NCI-H2196 treated with DMSO at 0.1 percent for 48 hours (cell line): Measurements from ENCODE around the gene MARK3.

ENCODE experiments used
- DNase-seq: peaks from one replicate; lab custom pipeline; 2025; ENCODE audit not compliant: unreplicated experiment; lab: John Stamatoyannopoulos, UW

The MARK3 gene

GRCh38 chr14:103366741-103367140, 18.5 kb upstream of the MARK3 start:
- no peak for DNase-seq

DNA sequence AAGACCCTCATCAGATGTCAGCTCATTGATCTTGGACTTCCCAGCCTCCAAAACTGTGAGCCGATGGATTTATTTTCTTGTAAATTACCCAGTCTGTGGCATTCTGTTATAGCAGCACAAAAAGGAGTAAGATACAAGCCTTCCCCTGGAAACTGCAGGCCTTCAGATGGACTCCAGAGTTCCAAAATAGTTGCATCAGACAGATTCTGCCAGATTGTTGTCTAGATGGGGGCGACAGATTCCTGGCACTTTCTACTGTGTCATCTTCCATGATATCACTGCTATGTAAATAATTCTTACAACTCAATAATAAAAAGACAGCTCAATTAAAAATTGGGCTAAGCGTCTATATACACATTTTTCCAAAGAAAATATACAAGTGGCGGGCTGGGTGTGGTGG, 17.2 kb upstream of the MARK3 start:
- DNase-seq: no peak

GRCh38 chr14:103370087-103370486, 15.1 kb upstream of the MARK3 start:
- no peak for DNase-seq

DNA sequence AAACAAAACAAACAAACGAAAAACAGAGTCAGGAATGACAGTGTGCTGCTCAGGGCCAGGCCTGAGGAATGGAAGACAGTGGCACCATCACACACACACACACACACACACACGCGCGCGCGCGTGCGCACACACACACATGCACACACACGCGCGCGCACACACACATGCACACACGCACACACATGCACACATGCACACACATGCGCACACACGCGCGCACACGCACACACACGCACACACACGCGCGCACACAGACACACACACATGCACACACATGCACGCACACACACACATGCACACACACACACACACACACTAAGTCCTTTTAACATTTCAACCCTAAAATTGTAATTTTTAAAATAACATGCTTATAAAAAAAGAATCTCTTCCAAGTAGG, 13.2 kb upstream of the MARK3 start:
- no peak for DNase-seq

GRCh38 chr14:103372552-103373304, 12.5 kb upstream of the MARK3 start:
- no peak for DNase-seq

DNA sequence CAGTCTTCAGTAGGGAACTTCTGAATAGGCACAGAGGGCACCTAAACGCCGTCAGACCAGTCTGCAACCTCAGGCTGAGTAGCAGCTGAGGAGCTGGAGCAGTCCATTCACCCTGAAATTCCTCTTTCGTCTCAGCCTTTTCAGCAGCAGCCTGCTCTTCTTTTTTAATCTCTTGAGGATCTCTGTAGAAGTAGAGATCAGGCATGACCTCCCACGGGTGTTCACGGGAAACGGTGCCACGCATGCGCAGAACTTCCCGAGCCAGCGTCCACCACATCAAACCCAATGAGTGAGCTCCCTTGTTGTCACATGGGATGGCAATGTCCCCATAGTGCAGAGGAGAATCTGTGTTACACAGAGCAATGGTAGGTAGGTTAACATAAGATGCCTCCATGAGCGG, 11.1 kb upstream of the MARK3 start:
- no peak for DNase-seq

GRCh38 chr14:103377522-103378037, 7.6 kb upstream of the MARK3 start:
- no peak for DNase-seq

DNA sequence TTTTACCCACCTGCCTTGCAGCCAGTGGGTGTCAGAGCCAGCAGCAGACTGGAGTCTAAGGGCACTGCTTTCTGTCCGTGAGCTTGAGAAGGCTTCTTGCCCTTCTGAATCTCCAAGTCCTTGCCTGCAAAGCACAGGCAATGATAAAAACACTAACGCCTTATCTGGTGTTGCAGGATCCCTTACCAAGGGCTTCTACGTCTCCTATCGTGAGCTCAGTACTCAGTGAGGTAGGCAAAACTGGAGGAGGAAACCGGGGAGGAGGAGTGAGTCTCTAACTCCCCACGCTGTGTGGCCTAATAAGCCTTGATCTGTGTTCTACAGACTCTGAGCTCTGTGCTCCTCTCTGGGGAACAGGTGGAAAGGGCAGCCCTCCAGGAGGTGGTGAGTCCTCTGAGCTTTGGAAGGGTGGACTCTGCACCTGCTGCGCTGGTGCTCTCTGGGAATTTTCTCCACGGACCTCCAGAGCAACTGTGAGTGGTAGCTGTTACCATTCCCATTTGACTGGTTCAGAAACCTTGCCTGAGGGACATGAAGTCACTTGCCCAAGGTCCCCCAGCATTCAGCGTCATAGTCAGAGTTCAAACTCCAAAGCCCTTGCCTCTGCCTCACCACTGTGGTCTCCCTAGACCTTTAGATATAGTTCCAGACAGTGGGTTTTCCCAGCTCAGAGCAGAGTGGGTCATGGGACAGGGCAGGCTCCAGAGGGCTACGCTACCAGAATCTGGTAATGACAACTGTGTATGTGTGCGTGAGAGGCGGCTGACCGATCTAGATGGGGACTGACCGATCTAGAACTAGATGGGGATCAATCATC, 7.0 kb upstream of the MARK3 start:
- no peak for DNase-seq

GRCh38 chr14:103380719-103381377, 4.4 kb upstream of the MARK3 start:
- DNase-seq: no peak

- no peak for DNase-seq
Measured at GRCh38 chr14:103382376-103382775, 2.8 kb upstream of the MARK3 start.

DNA sequence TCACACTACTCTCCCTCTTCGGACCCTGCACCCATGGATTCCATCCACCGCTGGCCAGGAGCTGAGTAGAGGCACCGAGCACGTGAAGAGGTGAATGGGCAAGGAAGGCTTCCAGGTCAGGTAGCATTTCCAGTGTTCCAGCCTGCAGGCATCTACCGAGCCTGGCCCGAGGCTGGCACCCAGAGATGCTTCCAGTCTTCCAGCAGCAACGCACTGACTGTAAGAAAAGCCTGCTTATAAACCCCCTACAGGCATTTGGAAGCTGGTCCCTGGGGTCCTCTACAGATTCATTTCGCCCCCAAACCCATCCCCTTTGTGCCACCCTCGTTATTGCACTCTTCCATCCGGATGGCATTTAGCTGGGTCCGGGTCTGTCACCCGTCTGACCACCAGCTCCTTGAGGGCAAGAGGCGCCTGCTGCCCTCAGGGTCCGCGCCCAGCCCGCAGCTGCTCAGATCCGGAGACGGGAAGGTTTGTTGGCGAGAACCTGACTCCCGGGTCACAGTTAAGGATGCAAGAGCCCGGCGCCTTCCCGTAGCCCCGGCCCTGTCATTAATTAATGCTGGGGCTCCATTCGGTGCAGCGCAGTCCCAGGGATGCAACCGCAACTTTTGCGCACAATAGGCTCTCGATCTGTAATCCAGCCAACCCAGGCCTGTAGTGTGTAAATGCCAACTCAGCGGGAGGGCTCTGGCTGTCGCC, 614 bp upstream of the MARK3 start:
- DNase-seq: no peak

DNA sequence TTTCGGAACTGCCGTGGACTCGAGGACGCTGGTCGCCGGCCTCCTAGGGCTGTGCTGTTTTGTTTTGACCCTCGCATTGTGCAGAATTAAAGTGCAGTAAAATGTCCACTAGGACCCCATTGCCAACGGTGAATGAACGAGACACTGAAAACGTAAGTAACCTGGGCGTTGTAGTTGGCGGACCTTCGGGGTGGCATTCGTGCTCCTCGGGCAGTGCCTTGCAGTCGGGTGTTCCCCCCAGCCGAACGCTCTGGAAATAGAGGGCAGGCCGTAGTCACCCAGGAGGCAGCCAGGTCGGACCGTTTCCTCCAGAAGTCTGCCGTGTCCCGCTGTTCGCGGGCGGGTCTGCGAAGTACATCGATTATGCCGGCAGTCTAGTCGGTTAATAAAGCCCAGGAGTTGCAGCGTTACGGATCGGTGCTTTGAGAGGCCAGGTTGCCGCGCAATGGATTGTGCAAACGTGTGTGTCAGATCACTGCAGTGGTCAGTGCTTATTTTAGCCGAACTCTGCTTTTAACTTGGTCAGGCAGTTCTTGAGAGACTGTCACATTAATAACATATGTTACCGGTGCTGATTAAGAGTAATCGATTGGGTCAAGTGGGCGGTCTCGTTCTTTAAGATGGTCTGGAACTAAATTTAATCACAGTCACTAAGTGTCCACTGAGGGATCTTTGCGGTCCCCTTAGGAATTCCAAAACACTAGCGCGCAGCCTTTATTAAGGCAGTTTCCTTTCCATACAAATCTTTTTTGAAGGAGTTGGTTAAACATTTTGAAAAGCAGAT, 906 bp downstream of the MARK3 start:
- DNase-seq: no peak

DNA sequence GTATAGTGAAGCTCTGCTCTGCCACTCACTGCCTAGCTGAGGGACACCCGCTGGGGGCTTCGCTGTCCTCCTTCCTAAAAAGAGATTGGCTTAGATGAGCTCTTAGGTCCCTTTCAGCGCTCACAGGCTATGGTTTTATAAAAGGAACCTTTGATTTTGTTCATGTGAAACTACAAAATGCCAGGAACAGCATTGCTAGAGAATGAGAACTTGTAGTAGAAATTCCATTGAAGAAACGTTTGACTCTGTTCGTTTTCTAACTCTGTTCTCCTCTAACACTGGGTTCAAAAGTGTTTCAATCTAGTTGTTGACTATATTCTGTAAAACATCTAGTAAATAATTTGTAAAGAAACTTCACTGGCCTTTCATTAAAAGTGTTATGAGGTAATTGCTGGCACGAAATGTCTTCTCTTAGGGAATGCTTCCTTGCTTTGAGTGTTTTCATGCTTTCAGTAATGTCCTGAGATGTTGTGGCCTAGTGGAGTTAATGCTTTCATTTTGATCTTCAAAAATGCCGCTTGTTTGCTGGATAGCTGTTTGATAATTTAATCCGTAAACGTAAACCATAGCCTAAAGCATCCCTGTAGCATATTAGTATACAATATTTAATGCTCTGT, 1.6 kb downstream of the MARK3 start:
- DNase-seq: no peak

- DNase-seq: no peak
Measured at GRCh38 chr14:103388664-103389063, 3.4 kb downstream of the MARK3 start.

- DNase-seq: no peak
Measured at GRCh38 chr14:103390605-103391004, 5.4 kb downstream of the MARK3 start.

- DNase-seq: no peak
Measured at GRCh38 chr14:103391048-103391447, 5.8 kb downstream of the MARK3 start.

DNA sequence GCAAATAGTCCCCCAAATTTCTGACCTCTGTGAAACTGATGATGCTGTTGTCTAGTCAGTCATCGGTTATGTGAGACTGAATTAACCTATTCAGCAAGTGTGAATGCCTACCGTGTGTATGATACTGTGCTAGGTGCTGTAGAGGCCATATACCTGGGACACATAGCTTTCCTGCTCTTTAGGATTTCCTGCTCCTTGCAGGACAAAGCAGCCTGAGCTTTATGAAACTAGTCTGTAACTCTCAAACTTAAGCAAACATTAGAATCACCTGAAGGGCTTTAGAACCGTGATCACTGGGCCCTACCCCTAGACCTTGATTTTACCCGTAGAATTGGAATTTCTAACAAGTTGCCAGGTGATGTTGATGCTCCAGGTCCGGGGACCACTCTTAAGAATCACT, 6.9 kb downstream of the MARK3 start:
- no peak for DNase-seq

- no peak for DNase-seq
Measured at GRCh38 chr14:103392572-103392971, 7.4 kb downstream of the MARK3 start.

- no peak for DNase-seq
Measured at GRCh38 chr14:103393070-103393469, 7.9 kb downstream of the MARK3 start.
